ENCODE results near the gene CT47C1.

The CT47C1 gene

GRCh38 chrX:119075270-119076025 lies 2.7 kb downstream of the CT47C1 start:
- no peak for DNase-seq

- no peak for DNase-seq
These were observed 9.5 kb downstream of the CT47C1 start for GRCh38 chrX:119082278-119082677.

GRCh38 chrX:119084766-119085165 lies 12.0 kb downstream of the CT47C1 start:
- no peak for DNase-seq

- DNase-seq: no peak
These were observed 14.3 kb downstream of the CT47C1 start for GRCh38 chrX:119087121-119087520.

- no peak for DNase-seq
These were observed 16.8 kb downstream of the CT47C1 start for GRCh38 chrX:119089619-119090018.

GRCh38 chrX:119090627-119091026 lies 17.8 kb downstream of the CT47C1 start:
- DNase-seq: no peak

- DNase-seq: no peak
These were observed 21.4 kb downstream of the CT47C1 start for GRCh38 chrX:119093991-119094735.

- no peak for DNase-seq
These were observed 22.0 kb downstream of the CT47C1 start for GRCh38 chrX:119094819-119095218.

- DNase-seq: no peak
These were observed 23.1 kb downstream of the CT47C1 start for GRCh38 chrX:119095936-119096335.

- no peak for DNase-seq
These were observed 28.4 kb downstream of the CT47C1 start for GRCh38 chrX:119101168-119101567.

- DNase-seq: no peak
These were observed 33.0 kb downstream of the CT47C1 start for GRCh38 chrX:119105826-119106225.

- no peak for DNase-seq
These were observed 34.4 kb downstream of the CT47C1 start for GRCh38 chrX:119107206-119107605.

GRCh38 chrX:119118780-119119395 lies 46.1 kb downstream of the CT47C1 start:
- peak; percentile 29 to 38 for DNase-seq

GRCh38 chrX:119121341-119121740 lies 48.5 kb downstream of the CT47C1 start:
- no peak for DNase-seq
